Keratinocyte (primary cell): Measurements from ENCODE around the gene VPS26C.

Experiments used
- EZH2 ChIP-seq: IDR thresholded peaks from one replicate; pipeline ENCODE4 v1.6.1; 2012; ENCODE audit warnings: inconsistent platforms, mild to moderate bottlenecking, low read length, moderate library complexity
- TF ChIP-seq, protein P1 (sequence below), 3 experiments: IDR thresholded peaks in 1 of 3; conservative IDR thresholded peaks in 1 of 3; optimal IDR thresholded peaks in 1 of 3; 2 replicates in 2 of 3; 3 replicates in 1 of 3; pipeline versions ENCODE3 to v1.5.1; 2011; ENCODE audit warnings: low read length in 3 of 3, mild to moderate bottlenecking in 3 of 3, moderate library complexity in 2 of 3, control low read depth in 1 of 3, inconsistent platforms in 1 of 3; ENCODE audit not compliant: insufficient read depth in 2 of 3; ENCODE audit errors: extremely low read depth in 1 of 3

- TF ChIP-seq, protein P1, sequence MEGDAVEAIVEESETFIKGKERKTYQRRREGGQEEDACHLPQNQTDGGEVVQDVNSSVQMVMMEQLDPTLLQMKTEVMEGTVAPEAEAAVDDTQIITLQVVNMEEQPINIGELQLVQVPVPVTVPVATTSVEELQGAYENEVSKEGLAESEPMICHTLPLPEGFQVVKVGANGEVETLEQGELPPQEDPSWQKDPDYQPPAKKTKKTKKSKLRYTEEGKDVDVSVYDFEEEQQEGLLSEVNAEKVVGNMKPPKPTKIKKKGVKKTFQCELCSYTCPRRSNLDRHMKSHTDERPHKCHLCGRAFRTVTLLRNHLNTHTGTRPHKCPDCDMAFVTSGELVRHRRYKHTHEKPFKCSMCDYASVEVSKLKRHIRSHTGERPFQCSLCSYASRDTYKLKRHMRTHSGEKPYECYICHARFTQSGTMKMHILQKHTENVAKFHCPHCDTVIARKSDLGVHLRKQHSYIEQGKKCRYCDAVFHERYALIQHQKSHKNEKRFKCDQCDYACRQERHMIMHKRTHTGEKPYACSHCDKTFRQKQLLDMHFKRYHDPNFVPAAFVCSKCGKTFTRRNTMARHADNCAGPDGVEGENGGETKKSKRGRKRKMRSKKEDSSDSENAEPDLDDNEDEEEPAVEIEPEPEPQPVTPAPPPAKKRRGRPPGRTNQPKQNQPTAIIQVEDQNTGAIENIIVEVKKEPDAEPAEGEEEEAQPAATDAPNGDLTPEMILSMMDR (optimal IDR thresholded peaks at IDR 0.05 in 1 of 3, IDR thresholded peaks at IDR 0.05 in 1 of 3, conservative IDR thresholded peaks at IDR 0.05 in 1 of 3; ENCODE audit: extremely low read depth in 1 of 3, insufficient read depth in 2 of 3, low read length in 3 of 3) = no peak
- no peak for TF ChIP-seq EZH2
These were observed 26.2 kb downstream of the VPS26C start for GRCh38 chr21:37240978-37241377.
